ENCODE data around the gene MAP3K15. TPM values are rescaled to one million over a fixed set of nuclear protein-coding genes. Genes with fewer than 3 reads are reported as not detected.

MAP3K15 gene
- total RNA-seq, 1 donor from 2014 or later, result 1.2 TPM

GRCh38 chrX:19342331-19342906 is 172.9 kb downstream of the MAP3K15 start:
- Mint-ChIP-seq H3K27me3 (ENCODE audit: low read depth) (no peaks in the 10 kb centered on the region), H3K36me3 (ENCODE audit: low read depth) (no peaks in the 10 kb centered on the region), H3K4me1 (peaks cover 15% of the 10 kb centered on the region), H3K4me3 (peak overlapping the region; percentile 93), H3K27ac (ENCODE audit: unreplicated experiment) (peak overlapping the region; percentile 59), H3K9me3 (no peaks in the 10 kb centered on the region)
- DNase-seq (ENCODE audit: low read depth, low spot score), result no peak
- TF ChIP-seq CTCF (conservative IDR thresholded peaks at IDR 0.05), result no peak

- no peak overlapping the region for H3K4me3 Mint-ChIP-seq
- peaks cover 14% of the 10 kb centered on the region for H3K4me1 Mint-ChIP-seq
- peaks cover 7% of the 10 kb centered on the region for H3K36me3 Mint-ChIP-seq (ENCODE audit: low read depth)
- DNase-seq (ENCODE audit: low read depth, low spot score), result no peak
- peaks cover 12% of the 10 kb centered on the region for H3K9me3 Mint-ChIP-seq
- H3K27ac Mint-ChIP-seq (ENCODE audit: unreplicated experiment), result no peak overlapping the region
- peak; percentile 57 for TF ChIP-seq CTCF (conservative IDR thresholded peaks at IDR 0.05)
- H3K27me3 Mint-ChIP-seq (ENCODE audit: low read depth), result no peaks in the 10 kb centered on the region
Measured at GRCh38 chrX:19334945-19335626, 180.2 kb downstream of the MAP3K15 start.

- Mint-ChIP-seq H3K9me3 (peaks cover 12% of the 10 kb centered on the region), H3K27me3 (ENCODE audit: low read depth) (no peaks in the 10 kb centered on the region), H3K4me1 (peaks cover 14% of the 10 kb centered on the region), H3K27ac (ENCODE audit: unreplicated experiment) (peak overlapping the region; percentile 35), H3K4me3 (no peak overlapping the region), H3K36me3 (ENCODE audit: low read depth) (peaks cover 7% of the 10 kb centered on the region)
- TF ChIP-seq CTCF (conservative IDR thresholded peaks at IDR 0.05), result no peak
- DNase-seq (ENCODE audit: low read depth, low spot score), result no peak
Measured at GRCh38 chrX:19332983-19333382, 182.3 kb downstream of the MAP3K15 start.

- no peaks in the 10 kb centered on the region for H3K27me3 Mint-ChIP-seq (ENCODE audit: low read depth)
- H3K36me3 Mint-ChIP-seq (ENCODE audit: low read depth), result peaks cover 7% of the 10 kb centered on the region
- H3K4me3 Mint-ChIP-seq, result no peak overlapping the region
- peaks cover 12% of the 10 kb centered on the region for H3K9me3 Mint-ChIP-seq
- no peak overlapping the region for H3K27ac Mint-ChIP-seq (ENCODE audit: unreplicated experiment)
- TF ChIP-seq CTCF (conservative IDR thresholded peaks at IDR 0.05), result no peak
- peaks cover 10% of the 10 kb centered on the region for H3K4me1 Mint-ChIP-seq
- no peak for DNase-seq (ENCODE audit: low read depth, low spot score)
Measured at GRCh38 chrX:19331831-19332230, 183.5 kb downstream of the MAP3K15 start.

- TF ChIP-seq CTCF (conservative IDR thresholded peaks at IDR 0.05), result no peak
- Mint-ChIP-seq H3K9me3 (peaks cover 2% of the 10 kb centered on the region), H3K36me3 (ENCODE audit: low read depth) (no peaks in the 10 kb centered on the region), H3K4me3 (no peak overlapping the region), H3K4me1 (no peaks in the 10 kb centered on the region), H3K27ac (ENCODE audit: unreplicated experiment) (no peak overlapping the region), H3K27me3 (ENCODE audit: low read depth) (no peaks in the 10 kb centered on the region)
- DNase-seq (ENCODE audit: low read depth, low spot score), result no peak
Measured at GRCh38 chrX:19326567-19326966, 188.7 kb downstream of the MAP3K15 start.

Other genes starting within 250 kb of the MAP3K15 start
- gene PDHA1, start 171.6 kb downstream of the MAP3K15 start, total RNA-seq, result 175 and 178 TPM in 2 replicates